Ectodermal cell (in vitro differentiated cells): ENCODE data around the gene PREB.

Source experiments
- H3K27ac ChIP-seq: 2 replicates; pipeline ENCODE4 v1.7.0; 2013; ENCODE audit warnings: mild to moderate bottlenecking, low read depth, low read length; ENCODE audit not compliant: insufficient read depth, poor library complexity, severe bottlenecking
- H3K27me3 ChIP-seq: 2 replicates; pipeline ENCODE4 v1.7.0; 2013; ENCODE audit warnings: mild to moderate bottlenecking, low read length; ENCODE audit not compliant: insufficient read depth, control insufficient read depth, poor library complexity, severe bottlenecking
- H3K36me3 ChIP-seq: one replicate; pipeline ENCODE4 v1.7.0; 2013; ENCODE audit warnings: low read length; ENCODE audit not compliant: control insufficient read depth, insufficient read depth
- H3K4me1 ChIP-seq: one replicate; pipeline ENCODE4 v1.7.0; 2013; ENCODE audit warnings: low read length; ENCODE audit not compliant: control insufficient read depth, insufficient read depth
- H3K4me3 ChIP-seq: 2 replicates; pipeline ENCODE4 v1.7.0; 2013; ENCODE audit warnings: low read depth, low read length, control low read depth; ENCODE audit not compliant: insufficient read depth
- H3K9me3 ChIP-seq: 2 replicates; pipeline ENCODE4 v1.7.0; 2013; ENCODE audit warnings: mild to moderate bottlenecking, low read length, moderate library complexity; ENCODE audit not compliant: control insufficient read depth
- WGBS, 2 experiments: methylation state at CpG; one replicate each; pipeline ENCODE4 v1.1.7; 2013; ENCODE audit warnings: missing lambda C conversion rate in 2 of 2; 5-methylcytosine and 5-hydroxymethylcytosine counted together

The PREB gene

GRCh38 chr2:27152796-27153464, 18.5 kb upstream of the PREB start:
- Histone ChIP-seq H3K4me3 (no peak overlapping the region), H3K36me3 (no peaks in the 10 kb centered on the region), H3K9me3 (no peaks in the 10 kb centered on the region), H3K27me3 (no peaks in the 10 kb centered on the region), H3K27ac (no peak overlapping the region), H3K4me1 (no peaks in the 10 kb centered on the region)
- WGBS, 2 experiments = 88 to 91% methylated on average over 2 of the region's 2 CpGs

- Histone ChIP-seq H3K4me1 (no peaks in the 10 kb centered on the region), H3K36me3 (no peaks in the 10 kb centered on the region), H3K27me3 (no peaks in the 10 kb centered on the region), H3K27ac (no peak overlapping the region), H3K4me3 (no peak overlapping the region), H3K9me3 (no peaks in the 10 kb centered on the region)
- WGBS, 2 experiments = 89% methylated on average over 8 of the region's 8 CpGs
Observed at GRCh38 chr2:27152102-27152795, 17.8 kb upstream of the PREB start.

GRCh38 chr2:27150639-27151230, 16.3 kb upstream of the PREB start:
- no peak overlapping the region for H3K4me3 ChIP-seq
- no peaks in the 10 kb centered on the region for H3K4me1 ChIP-seq
- H3K27ac ChIP-seq = no peak overlapping the region
- H3K36me3 ChIP-seq = no peaks in the 10 kb centered on the region
- 91 to 94% methylated on average over 8 of the region's 8 CpGs for WGBS, 2 experiments
- no peaks in the 10 kb centered on the region for H3K27me3 ChIP-seq
- no peaks in the 10 kb centered on the region for H3K9me3 ChIP-seq

- Histone ChIP-seq H3K27me3 (no peaks in the 10 kb centered on the region), H3K36me3 (no peaks in the 10 kb centered on the region), H3K9me3 (no peaks in the 10 kb centered on the region), H3K4me1 (no peaks in the 10 kb centered on the region), H3K27ac (no peak overlapping the region), H3K4me3 (no peak overlapping the region)
- 95% methylated on average over 29 of the region's 29 CpGs for WGBS, 2 experiments
Observed at GRCh38 chr2:27149570-27150405, 15.4 kb upstream of the PREB start.

GRCh38 chr2:27148801-27149439, 14.5 kb upstream of the PREB start, which contains the start of gene TCF23:
TSS of gene TCF23 (plus strand) at chr2:27149004. CDS start at chr2:27149134, 130 bp downstream.
- Histone ChIP-seq H3K36me3 (no peaks in the 10 kb centered on the region), H3K27ac (no peak within 1 kb of the TSS), H3K4me3 (no peak within 1 kb of the TSS), H3K27me3 (no peaks in the 10 kb centered on the region), H3K9me3 (no peaks in the 10 kb centered on the region), H3K4me1 (no peaks in the 10 kb centered on the region)
- WGBS, 2 experiments = 88 to 91% methylated on average over 12 of the region's 12 CpGs

GRCh38 chr2:27147935-27148334, 13.5 kb upstream of the PREB start:
- no peaks in the 10 kb centered on the region for H3K4me1 ChIP-seq
- H3K27ac ChIP-seq = no peak overlapping the region
- WGBS, 2 experiments = 93 to 98% methylated on average over 8 of the region's 8 CpGs
- H3K36me3 ChIP-seq = no peaks in the 10 kb centered on the region
- H3K4me3 ChIP-seq = no peak overlapping the region
- no peaks in the 10 kb centered on the region for H3K27me3 ChIP-seq
- no peaks in the 10 kb centered on the region for H3K9me3 ChIP-seq

GRCh38 chr2:27145682-27146081, 11.2 kb upstream of the PREB start:
- H3K9me3 ChIP-seq = no peaks in the 10 kb centered on the region
- H3K4me1 ChIP-seq = no peaks in the 10 kb centered on the region
- 84 to 90% methylated on average over 2 of the region's 2 CpGs for WGBS, 2 experiments
- H3K27ac ChIP-seq = no peak overlapping the region
- no peaks in the 10 kb centered on the region for H3K36me3 ChIP-seq
- H3K4me3 ChIP-seq = no peak overlapping the region
- no peaks in the 10 kb centered on the region for H3K27me3 ChIP-seq

GRCh38 chr2:27143285-27143684, 8.8 kb upstream of the PREB start:
- H3K27me3 ChIP-seq = no peaks in the 10 kb centered on the region
- H3K36me3 ChIP-seq = no peaks in the 10 kb centered on the region
- no peaks in the 10 kb centered on the region for H3K9me3 ChIP-seq
- no peak overlapping the region for H3K4me3 ChIP-seq
- WGBS, 2 experiments = 90 to 93% methylated on average over 1 of the region's 1 CpG
- H3K27ac ChIP-seq = no peak overlapping the region
- no peaks in the 10 kb centered on the region for H3K4me1 ChIP-seq

GRCh38 chr2:27139310-27139709, 4.9 kb upstream of the PREB start, which contains the start of gene PRR30:
TSS of gene PRR30 (minus strand) at chr2:27139410. CDS start at chr2:27138329, 1,081 bp downstream.
- WGBS, 2 experiments = 87 to 92% methylated on average over 4 of the region's 4 CpGs
- Histone ChIP-seq H3K4me1 (no peaks in the 10 kb centered on the region), H3K27me3 (no peaks in the 10 kb centered on the region), H3K27ac (no peak within 1 kb of the TSS), H3K9me3 (no peaks in the 10 kb centered on the region), H3K36me3 (no peaks in the 10 kb centered on the region), H3K4me3 (no peak within 1 kb of the TSS)
